Caco-2 (cell line): Measurements from ENCODE around the gene FGR. TPM values are rescaled to one million over a fixed set of nuclear protein-coding genes. Genes with fewer than 3 reads are reported as not detected.

Experiments
- BruUV-seq: library from RNA; stranded (reverse); fragments of 400-500 nt; replicated peaks from 2 replicates; lab custom pipeline; 2021; lab: Mats Ljungman, UMichigan
- CTCF ChIA-PET: fragments of 300-600 bp; sonication (Branson Sonifier 250); formaldehyde crosslinking; loops from one replicate; lab custom pipeline; 2022; ENCODE audit warnings: antibody characterized with exemption; lab: Charles Lee
- POLR2A ChIA-PET: fragments of 300-600 bp; sonication (Branson Sonifier 250); formaldehyde crosslinking; loops from one replicate; lab custom pipeline; 2022; ENCODE audit warnings: antibody characterized with exemption; lab: Charles Lee
- DNase-seq, 2 experiments: peaks; one replicate each; pipeline versions ENCODE4 v3.0.0 to v3.0.0-alpha.2; 2020 to 2022
- H3K27me3 ChIP-seq: replicated peaks from 2 replicates; pipeline ENCODE4 v1.6.0; 2011; ENCODE audit warnings: low read length; ENCODE audit not compliant: control insufficient read depth, insufficient read depth
- H3K36me3 ChIP-seq: 2 replicates; pipeline ENCODE4 v1.5.1; 2011; ENCODE audit warnings: low read length; ENCODE audit not compliant: control insufficient read depth, insufficient read depth
- H3K4me1 ChIP-seq: fragments of 250-450 bp; sonication (Bioruptor Pico); 2 replicates; pipeline ENCODE4 v1.5.1; 2020; ENCODE audit warnings: mild to moderate bottlenecking
- H3K4me3 ChIP-seq: 2 replicates; pipeline ENCODE4 v1.5.1; 2011; ENCODE audit warnings: low read depth, mild to moderate bottlenecking, control low read depth, low read length
- H3K9me3 ChIP-seq: fragments of 250-450 bp; sonication (Bioruptor Pico); 2 replicates; pipeline ENCODE4 v1.5.1; 2020; ENCODE audit warnings: mild to moderate bottlenecking, moderate library complexity
- H3K27ac Mint-ChIP-seq: one replicate; pipeline ENCODE4 v1.8.0; 2022; ENCODE audit warnings: mixed read lengths; ENCODE audit not compliant: unreplicated experiment
- H3K27me3 Mint-ChIP-seq: one replicate; pipeline ENCODE4 v1.8.0; 2022; ENCODE audit warnings: mixed read lengths; ENCODE audit not compliant: insufficient read depth, unreplicated experiment
- H3K36me3 Mint-ChIP-seq: one replicate; pipeline ENCODE4 v1.8.0; 2022; ENCODE audit warnings: mild to moderate bottlenecking, mixed read lengths; ENCODE audit not compliant: insufficient read depth, unreplicated experiment
- H3K4me1 Mint-ChIP-seq: one replicate; pipeline ENCODE4 v1.8.0; 2022; ENCODE audit warnings: low read depth, mixed read lengths; ENCODE audit not compliant: unreplicated experiment
- H3K4me3 Mint-ChIP-seq: one replicate; pipeline ENCODE4 v1.8.0; 2022; ENCODE audit warnings: mild to moderate bottlenecking, moderate library complexity, mixed read lengths; ENCODE audit not compliant: unreplicated experiment
- H3K9me3 Mint-ChIP-seq: one replicate; pipeline ENCODE4 v1.8.0; 2022; ENCODE audit warnings: mixed read lengths; ENCODE audit not compliant: unreplicated experiment
- intact Hi-C: fragments of 100-400 bp; cut with micrococcal nuclease; formaldehyde crosslinking; loops from one replicate; pipeline ENCODE4 v1.10.0; 2022; ENCODE audit not compliant: unreplicated experiment
- total RNA-seq: library from RNA; stranded (reverse); gene quantifications from 2 replicates; pipeline ENCODE4 v1.2.3, GENCODE V29; 2022
- TF ChIP-seq, protein P1 (sequence below), 2 experiments: fragments of 200-600 bp in 1 of 2; IDR thresholded peaks; 1 replicate in 1 of 2; 2 replicates in 1 of 2; pipeline versions ENCODE4 v1.5.1 to v1.8.0; 2011 to 2022; ENCODE audit warnings: antibody characterized with exemption in 1 of 2, control low read depth in 1 of 2, inconsistent platforms in 1 of 2, low read depth in 1 of 2, low read length in 1 of 2, mild to moderate bottlenecking in 1 of 2, moderate library complexity in 1 of 2; ENCODE audit not compliant: insufficient read depth in 1 of 2, severe bottlenecking in 1 of 2, unreplicated experiment in 1 of 2

Gene FGR
- total RNA-seq, 1 experiment from 2014 or later = not detected

DNA sequence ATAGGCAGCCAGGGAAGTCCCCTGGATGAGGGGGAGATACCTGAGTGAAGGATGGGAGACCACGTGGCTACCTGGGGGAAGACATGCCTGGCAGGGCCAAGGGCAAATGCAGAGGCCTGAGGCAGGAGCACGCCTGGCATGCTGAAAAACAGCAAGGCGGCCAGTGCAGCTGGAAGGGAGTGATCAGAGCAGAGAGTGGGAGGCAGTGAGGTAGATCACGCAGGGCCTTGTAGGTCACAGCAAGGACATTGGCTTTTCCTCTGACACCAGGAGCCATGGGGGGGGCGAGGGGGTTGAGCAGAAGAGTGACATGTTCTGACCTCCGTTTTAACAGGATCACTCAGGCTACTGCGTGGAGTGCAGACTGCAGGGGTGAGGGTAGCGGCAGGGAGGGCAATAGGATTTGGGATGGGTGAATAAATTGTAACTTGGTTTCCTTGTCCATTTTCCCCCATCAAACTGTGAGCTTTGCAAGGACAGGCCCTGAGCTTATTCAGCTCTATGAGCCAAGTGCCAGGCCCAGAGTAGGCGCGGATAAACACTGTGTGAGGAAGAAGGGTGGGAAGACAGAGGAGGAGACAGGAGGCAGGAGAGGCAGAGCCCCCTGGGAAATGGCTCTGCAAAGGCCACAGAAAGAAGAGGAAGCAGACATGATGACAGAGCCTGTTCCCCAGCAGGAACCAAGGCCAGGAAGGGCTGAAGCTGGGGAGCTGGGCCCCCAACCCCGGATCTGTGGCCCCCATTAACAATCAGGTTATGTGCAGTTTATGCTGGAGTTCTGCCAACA, 20.4 kb upstream of the FGR start:
- BruUV-seq = no TSS peak
- peaks cover 3% of the 10 kb centered on the region for H3K36me3 Mint-ChIP-seq
- Histone ChIP-seq H3K9me3 (no peaks in the 10 kb centered on the region), H3K27me3 (no peaks in the 10 kb centered on the region), H3K4me1 (peaks cover 7% of the 10 kb centered on the region), H3K36me3 (no peaks in the 10 kb centered on the region), H3K4me3 (no peak overlapping the region)
- no peak for DNase-seq
- intact Hi-C loops = no loop called here
- peak overlapping the region; percentile 58 for H3K27ac Mint-ChIP-seq
- ChIA-PET POLR2A (no interaction called here), CTCF (no interaction called here)
- no peak overlapping the region for H3K4me3 Mint-ChIP-seq
- no peaks in the 10 kb centered on the region for H3K9me3 Mint-ChIP-seq
- TF ChIP-seq, protein P1, sequence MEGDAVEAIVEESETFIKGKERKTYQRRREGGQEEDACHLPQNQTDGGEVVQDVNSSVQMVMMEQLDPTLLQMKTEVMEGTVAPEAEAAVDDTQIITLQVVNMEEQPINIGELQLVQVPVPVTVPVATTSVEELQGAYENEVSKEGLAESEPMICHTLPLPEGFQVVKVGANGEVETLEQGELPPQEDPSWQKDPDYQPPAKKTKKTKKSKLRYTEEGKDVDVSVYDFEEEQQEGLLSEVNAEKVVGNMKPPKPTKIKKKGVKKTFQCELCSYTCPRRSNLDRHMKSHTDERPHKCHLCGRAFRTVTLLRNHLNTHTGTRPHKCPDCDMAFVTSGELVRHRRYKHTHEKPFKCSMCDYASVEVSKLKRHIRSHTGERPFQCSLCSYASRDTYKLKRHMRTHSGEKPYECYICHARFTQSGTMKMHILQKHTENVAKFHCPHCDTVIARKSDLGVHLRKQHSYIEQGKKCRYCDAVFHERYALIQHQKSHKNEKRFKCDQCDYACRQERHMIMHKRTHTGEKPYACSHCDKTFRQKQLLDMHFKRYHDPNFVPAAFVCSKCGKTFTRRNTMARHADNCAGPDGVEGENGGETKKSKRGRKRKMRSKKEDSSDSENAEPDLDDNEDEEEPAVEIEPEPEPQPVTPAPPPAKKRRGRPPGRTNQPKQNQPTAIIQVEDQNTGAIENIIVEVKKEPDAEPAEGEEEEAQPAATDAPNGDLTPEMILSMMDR (IDR thresholded peaks at IDR 0.05; ENCODE audit: insufficient read depth in 1 of 2, low read depth in 1 of 2, low read length in 1 of 2, severe bottlenecking in 1 of 2, unreplicated experiment in 1 of 2) = no peak
- H3K4me1 Mint-ChIP-seq = peaks cover 21% of the 10 kb centered on the region
- H3K27me3 Mint-ChIP-seq = no peaks in the 10 kb centered on the region

DNA sequence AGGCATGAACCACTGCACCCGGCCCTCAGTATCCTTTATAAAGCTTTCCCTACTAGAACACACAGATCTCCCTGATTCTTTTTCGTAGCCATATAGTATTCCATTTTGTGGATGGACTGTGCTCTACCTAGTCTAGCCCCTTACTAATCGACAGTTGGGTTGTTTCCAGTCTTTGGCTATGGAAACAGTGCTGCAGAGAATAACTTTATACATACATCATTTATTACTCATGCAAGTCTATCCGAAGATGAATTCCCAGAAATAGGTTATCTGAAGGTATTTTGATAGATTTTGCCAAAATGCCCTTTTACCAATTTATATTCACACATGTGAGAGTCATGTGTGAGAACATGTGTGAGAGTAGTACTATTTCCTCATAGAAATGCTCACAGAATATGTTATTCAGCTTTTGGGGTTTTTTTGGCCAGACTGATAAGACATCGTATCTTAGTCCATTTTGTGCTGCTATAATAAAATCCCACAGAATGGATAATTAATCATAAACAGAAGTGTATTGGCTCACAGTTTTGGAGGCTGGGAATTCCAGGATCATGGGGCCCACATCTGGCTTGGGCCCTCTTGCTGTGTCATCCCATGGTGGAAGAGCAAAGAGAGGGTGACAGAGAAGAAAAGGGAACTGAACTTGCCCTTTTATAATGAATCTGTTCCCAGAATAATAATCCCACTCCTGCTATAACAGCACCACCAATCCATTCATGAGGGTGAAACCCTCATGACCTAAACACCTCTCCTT, 17.3 kb upstream of the FGR start:
- Mint-ChIP-seq H3K27ac (no peak overlapping the region), H3K27me3 (no peaks in the 10 kb centered on the region), H3K4me1 (peaks cover 16% of the 10 kb centered on the region), H3K36me3 (no peaks in the 10 kb centered on the region), H3K9me3 (no peaks in the 10 kb centered on the region), H3K4me3 (no peak overlapping the region)
- no peaks in the 10 kb centered on the region for H3K27me3 ChIP-seq
- H3K4me1 ChIP-seq = no peaks in the 10 kb centered on the region
- no peak overlapping the region for H3K4me3 ChIP-seq
- ChIA-PET CTCF (no interaction called here), POLR2A (no interaction called here)
- no peaks in the 10 kb centered on the region for H3K36me3 ChIP-seq
- BruUV-seq = no TSS peak
- TF ChIP-seq, protein P1 (IDR thresholded peaks at IDR 0.05; ENCODE audit: insufficient read depth in 1 of 2, low read depth in 1 of 2, low read length in 1 of 2, severe bottlenecking in 1 of 2, unreplicated experiment in 1 of 2) = no peak
- intact Hi-C loops = no loop called here
- DNase-seq = no peak
- H3K9me3 ChIP-seq = no peaks in the 10 kb centered on the region

DNA sequence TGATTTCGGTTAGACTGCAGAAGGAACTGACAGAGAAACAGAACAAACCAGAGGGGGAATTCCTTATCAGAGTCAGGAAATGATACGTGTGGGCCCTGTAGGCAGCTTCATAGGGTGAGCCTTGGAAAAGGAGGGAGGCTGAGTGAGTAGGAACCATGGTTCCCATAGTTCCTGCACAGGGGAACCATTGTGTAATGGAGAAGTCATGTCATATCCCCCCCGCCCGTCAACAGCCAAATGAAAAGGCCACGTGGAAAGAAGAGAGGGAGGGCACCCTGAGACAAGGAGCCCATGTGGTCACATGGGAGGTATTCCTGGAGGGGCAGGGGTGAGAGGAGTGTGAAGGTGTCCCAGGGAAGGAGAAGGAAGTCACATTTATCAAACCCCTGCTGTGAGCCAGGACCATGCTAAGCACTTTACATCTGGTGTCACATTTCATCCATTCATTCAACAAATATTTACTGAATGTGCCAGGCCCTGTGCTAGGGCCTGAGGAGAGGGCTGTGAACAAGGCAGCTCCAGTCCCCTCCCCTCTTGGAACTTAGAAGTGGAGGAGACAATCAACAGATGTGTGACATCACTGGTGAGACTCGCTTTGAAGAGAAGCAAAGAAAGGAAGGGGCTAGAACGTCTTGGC, 15.7 kb upstream of the FGR start:
- H3K9me3 ChIP-seq = no peaks in the 10 kb centered on the region
- Mint-ChIP-seq H3K4me1 (peaks cover 16% of the 10 kb centered on the region), H3K36me3 (no peaks in the 10 kb centered on the region), H3K9me3 (no peaks in the 10 kb centered on the region), H3K27me3 (no peaks in the 10 kb centered on the region), H3K4me3 (no peak overlapping the region), H3K27ac (no peak overlapping the region)
- H3K4me3 ChIP-seq = no peak overlapping the region
- ChIA-PET POLR2A (no interaction called here), CTCF (interaction anchor here (0.6 kb wide), 1 partner anchor 318 kb away, joined by 3 read pairs; no protein-coding TSS in a partner anchor)
- H3K36me3 ChIP-seq = no peaks in the 10 kb centered on the region
- intact Hi-C loops = no loop called here
- TF ChIP-seq, protein P1 (IDR thresholded peaks at IDR 0.05; ENCODE audit: insufficient read depth in 1 of 2, low read depth in 1 of 2, low read length in 1 of 2, severe bottlenecking in 1 of 2, unreplicated experiment in 1 of 2) = no peak
- DNase-seq = no peak
- no TSS peak for BruUV-seq
- H3K27me3 ChIP-seq = no peaks in the 10 kb centered on the region
- no peaks in the 10 kb centered on the region for H3K4me1 ChIP-seq
